Measurements from ENCODE around the gene MBTPS1.

MBTPS1 gene

DNA sequence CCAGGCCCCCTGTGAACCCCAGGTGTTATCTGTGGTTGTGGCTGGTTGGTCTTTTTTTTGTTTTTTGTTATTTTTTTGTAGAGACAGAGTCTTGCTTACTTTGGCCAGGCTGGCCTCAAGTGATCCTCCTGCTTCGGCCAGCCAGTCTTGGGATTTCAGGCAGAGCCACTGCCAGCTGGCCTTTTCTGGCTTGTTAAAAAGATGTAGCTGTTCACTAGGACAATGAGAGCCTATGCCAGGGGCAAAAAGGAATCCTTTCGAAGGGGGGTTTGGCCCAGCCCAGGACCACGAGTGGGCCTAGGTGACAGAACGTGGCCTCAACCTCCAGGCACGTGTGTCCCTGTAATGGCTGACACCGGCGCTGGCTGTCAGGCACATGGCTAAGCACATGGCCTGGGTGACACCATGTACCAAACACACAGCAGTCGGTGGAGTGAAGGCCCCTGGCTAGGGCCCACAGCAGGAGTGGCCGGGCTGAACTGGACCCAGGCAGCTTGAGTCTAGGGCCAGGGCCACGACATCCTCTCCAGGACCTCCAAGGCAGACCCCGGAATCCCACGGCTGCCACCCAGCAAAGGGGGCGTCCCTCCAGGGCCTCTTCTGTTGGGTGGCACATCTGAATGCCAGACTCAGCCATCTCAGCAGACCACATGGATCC is 67.2 kb downstream of the MBTPS1 start:
- no peak for DNase-seq

DNA sequence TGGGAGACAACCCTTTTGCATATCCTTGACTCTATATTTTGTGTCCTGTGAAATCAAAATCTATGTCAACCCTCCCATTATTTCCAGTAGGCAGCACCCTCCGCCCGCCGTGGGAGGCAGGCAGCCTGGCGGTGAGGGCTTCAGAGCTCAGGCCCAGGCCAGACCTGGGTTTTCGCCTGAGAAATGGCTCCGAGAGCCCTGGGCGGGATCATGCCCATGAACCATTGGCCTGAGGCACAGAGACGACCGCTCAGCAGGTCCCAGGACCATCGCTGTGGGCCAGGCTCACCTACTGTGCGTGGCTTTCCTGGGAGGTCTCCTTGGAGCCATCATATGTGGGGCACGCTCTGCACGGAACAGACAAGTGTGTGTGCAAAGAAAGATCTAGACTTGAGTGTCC is 67.9 kb downstream of the MBTPS1 start:
- no peak for DNase-seq

DNA sequence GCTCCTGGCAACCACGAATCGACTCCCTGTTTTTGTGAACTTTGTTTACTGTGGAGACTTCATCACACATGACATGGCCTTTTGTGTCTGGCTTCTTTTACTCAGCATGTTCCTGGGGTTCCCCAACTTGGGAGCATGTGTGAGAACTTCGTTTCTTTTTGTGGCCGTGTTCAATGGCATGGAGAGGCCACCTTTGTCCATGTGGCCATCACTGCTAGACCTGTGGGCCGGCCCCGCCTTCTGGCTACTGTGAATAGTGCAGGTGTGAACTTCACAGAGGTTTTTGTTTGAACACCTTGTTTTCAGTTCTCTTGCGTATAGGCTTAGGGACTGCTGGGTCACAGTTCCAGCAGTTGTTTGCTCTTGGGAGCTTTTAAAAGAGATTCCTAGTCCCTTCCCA is 68.5 kb downstream of the MBTPS1 start:
- DNase-seq, result no peak

DNA sequence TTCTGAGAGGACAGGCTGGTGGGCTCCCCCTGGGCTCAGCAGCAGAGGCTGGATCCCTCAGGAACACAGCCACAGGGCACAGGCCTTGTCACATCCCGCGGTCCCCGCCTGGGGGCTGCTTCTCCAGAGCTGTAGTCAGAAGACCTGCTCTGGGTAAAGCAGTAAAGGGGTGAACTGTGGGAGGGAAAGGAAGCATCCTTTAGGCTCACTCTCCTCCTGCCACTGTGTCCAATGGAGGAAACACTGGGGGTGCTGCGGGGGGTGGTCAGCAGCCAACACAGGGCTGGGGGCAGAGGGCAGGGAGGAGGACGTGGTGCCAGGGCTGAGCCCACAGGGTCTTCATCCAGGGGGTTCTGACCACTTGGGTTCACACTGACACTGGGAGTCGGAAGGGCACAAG is 69.1 kb downstream of the MBTPS1 start:
- DNase-seq, result no peak

DNA sequence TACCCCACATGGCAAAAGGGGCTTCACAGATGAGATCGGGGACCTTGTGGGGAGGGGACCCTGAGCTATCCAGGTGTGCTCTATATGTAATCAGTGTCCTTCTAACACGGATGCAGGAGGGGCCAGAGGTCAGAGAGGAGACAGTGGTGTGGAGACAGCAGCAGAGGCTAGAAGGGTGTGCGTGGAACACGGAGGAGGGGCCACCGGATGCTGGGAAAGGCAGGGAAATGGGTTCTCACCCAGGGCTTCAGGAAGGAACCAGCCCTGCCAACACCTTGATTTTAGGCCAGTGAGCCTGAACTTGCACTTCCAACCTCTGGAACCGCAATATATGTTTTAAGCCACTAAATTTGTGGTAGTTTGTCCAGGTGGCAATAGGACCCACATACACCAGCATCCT is 69.5 kb downstream of the MBTPS1 start:
- DNase-seq, result no peak

DNA sequence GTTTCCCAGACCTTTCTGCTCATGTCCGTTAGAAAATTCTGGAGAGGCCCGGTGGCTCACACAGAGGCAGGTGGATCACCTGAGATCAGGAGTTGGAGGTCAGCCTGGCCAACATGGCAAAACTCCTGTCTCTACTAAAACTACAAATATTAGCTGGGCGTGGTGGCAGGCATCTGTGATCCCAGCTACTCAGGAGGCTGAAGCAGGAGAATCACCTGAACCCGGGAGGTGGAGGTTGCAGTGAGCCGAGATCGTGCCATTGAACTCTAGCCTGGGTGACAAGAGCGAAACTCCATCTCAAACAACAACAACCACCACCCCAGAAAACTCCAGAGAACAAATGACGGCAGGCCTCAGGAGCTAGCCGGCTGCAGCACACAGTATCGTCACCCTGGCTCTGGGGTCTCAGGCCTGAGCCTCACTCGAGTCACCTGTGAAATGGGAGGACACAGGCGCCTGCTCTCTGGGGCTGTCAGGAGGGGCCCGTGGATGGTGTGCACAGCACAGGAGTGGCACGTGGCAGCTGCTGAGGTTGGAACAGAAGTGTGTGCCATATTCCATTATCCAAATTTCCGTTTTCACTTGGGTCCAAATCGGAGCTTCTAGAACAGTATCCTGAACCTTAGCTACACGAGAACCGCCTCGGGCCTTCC is 70.8 kb downstream of the MBTPS1 start:
- no peak for DNase-seq

DNA sequence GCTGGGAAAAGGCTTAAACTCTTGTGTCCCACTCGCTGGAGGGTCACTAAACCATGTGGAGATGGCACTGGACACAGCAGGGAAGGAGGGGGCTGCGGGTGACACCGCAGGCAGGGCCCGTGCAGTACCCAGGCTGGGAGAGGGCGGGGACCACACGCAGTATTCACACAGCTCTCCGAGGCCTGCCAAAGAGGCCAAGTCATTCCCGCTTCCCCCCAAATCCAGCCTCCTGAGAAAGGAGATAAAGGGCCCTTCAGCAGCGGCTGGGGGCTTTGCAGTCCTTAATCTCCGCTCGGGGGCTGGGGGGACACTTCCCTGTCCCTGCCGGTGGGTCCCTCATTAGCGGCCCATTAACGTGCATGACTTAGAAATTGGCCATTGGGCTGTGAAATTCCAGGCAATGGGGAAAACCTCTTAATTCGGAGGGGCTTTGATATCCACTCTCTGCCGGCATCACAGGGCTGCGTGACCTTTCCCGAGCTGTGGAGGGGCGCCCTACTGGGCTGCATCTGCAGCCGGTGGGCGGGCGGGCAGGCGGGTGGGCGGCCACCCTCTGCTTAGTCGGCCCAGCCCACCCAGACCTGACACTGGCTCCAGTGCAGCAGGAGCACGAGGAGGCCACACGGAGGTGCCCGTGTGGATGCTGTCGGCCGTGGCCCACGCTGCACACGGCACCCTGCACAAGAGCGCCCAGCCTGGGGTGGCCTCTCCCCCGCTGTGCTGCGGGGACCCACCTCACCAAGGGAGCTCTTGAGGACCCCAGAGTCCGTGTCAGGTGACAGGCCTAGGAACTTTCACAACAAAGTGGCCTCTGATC is 71.5 kb downstream of the MBTPS1 start:
- no peak for DNase-seq

DNA sequence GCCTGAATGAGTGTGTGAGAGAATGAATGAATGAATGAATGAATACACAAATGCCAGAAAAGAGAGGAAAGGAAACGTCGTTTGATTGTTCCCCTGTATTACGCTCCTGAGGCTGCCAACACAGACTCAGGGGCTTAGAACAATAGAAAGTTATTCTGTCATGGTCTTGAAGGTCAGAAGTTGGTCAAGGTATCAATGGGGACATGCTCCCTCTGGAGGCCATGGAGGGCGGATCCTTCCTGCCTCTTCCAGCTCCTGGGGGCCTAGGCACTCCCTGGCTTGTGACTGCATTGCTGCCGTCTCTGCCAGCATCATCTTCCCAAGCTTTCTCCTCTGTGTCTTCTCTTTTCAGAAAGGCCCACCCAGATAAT is 72.6 kb downstream of the MBTPS1 start:
- DNase-seq, result no peak

DNA sequence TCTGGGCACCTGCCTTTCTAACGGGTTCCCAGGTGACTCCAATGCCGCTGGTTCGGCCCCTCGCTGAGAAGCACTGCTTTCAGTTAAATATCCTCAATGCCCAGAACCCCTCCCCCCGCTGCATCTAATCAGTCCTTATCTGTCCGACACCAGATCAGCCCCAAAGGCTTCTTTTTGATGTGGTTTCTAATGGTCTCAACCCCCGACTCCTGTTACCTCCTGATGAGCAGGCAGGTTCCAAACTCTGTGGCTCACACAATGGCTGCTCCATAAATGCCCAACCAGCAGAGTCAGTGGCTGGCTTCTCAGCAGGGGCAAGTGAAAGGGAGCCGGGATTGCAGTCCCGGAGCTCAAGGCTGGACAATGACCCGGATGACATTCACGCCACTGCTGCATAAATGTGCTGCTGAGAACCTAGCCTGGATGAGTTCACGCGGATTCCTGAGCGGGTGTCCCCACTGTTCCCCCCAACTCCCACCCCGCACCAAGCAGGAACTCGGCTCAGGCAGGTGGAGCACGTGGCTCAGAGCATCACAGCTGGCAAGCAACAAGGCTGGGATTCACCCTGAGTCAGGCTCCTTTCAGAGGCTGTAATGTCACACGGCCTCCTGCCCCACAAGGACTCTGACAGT is 73.1 kb downstream of the MBTPS1 start:
- DNase-seq, result no peak

DNA sequence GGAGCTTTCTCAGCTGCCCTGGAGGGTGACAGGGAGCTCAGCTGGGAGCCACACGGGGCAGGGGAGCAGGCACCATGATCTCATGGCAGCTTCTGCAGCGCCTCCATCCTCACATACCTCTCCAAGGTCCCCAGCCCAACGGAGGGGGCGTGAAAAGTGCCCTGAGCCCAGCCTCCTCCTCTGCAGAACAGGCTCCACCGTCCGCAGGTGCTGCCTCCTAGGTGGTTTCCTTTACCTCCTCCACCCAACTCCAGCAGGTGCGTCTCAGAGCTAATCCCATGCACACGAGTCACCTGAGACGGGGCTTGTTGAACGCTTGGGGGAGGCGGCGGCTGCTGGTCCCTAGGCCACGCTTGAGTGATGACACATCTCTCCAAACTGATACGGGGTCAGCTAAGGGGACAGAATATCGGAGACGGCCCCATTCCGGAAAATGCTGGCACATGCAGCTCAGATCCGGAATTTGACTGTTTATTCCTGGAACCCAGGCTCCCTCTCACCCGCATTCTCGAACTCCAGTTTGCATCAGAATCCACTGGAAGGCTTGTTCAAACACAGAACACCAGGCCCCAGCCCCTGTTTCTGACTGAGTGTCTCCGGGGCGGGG is 73.8 kb downstream of the MBTPS1 start:
- DNase-seq, result no peak

DNA sequence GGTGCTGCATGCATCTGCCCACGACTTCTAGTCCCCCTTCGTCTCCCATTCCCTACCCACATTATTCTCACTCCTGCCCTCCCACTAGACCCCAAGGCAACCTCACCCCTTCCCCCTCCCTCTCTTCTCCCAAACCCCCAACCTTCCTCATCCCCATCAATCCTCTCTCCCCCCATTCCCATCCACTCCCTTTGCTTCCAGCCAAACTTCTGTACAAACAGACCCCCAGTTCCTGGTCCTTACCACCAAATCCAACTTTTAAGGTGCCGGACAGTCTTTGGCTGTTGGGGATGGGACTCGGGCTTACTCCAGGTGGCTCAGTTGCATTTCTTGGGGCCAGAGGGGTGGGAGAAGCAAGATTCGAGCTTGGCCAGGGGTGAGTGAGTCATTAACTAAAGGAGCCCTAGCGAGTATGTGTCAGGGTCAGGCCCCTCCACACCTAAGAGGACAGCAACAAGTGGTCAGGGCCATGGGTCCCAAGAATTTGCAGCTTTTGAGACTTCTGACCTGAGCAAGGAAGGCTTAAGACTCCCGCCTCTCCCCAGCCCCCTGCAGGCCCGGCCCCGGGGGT is 74.3 kb downstream of the MBTPS1 start, which contains the start of gene SLC38A8:
SLC38A8 (minus strand) TSS at position 488 of the 571 bp plus-strand sequence. CDS start 638 bp downstream, outside the sequence.
- DNase-seq, result no peak

DNA sequence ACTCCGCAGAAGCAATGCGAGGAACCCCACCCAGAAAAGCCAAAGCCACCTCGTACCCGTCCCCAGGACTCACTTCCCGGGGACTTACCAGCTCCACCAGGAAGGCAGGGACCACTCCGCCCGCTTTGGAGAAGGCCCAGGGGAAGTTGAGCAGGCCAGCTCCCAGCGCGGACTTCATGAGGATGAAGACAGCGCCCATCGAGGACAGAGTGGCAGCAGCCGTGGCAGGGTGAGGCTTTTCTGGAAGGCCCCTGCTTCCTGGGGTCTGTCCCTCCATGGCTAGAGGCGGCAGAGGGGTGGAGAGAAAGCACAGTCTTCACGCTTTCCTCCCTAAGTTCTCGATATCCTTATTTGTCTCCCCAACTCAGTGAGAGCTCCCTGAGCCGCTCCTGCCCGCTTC is 74.9 kb downstream of the MBTPS1 start:
- no peak for DNase-seq

DNA sequence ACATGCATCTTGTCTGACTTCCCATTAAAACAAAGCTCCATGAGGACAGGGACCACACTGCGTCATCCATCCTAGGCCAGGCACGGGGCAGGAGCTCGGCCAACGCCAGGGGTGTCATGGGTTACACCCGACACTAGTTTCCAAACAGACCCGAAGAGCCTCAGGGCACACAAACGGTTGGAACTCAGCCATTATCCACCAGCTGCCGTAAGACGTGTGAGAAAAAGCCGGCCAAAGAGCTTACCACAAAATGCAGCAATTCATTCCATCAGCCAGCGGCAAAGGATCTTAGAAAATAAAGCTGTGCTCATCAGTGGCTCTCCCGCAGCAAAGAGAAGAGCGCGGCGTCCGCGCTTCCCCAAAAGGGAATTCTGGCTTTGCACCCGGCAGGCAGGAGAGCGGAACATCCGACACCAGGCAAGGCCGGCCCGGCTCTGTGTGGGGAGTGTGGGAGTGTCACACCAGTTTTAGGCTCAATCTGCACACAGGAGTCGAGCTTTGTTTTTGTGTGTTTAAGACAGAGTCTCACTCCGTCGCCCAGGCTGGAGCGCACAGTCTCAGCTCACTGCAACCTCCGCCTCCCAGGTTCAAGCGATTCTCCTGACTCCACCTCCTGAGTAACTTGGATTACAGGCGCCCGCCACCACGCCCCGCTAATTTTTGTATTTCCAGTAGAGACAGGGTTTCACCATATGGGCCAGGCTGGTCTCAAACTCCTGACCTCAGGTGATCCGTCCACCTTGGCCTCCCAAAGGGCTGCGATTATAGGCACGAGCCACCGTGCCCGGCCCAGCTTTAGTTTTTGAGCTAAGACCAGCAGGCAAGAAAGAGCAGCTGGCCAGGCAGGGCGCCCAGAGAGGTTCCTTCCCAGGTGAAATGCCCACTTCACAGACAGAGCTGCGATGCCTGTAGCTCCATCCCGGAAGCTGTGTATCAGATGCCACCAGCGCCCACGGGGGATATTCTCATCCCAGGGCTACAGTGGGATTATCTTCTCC is 75.6 kb downstream of the MBTPS1 start:
- no peak for DNase-seq

DNA sequence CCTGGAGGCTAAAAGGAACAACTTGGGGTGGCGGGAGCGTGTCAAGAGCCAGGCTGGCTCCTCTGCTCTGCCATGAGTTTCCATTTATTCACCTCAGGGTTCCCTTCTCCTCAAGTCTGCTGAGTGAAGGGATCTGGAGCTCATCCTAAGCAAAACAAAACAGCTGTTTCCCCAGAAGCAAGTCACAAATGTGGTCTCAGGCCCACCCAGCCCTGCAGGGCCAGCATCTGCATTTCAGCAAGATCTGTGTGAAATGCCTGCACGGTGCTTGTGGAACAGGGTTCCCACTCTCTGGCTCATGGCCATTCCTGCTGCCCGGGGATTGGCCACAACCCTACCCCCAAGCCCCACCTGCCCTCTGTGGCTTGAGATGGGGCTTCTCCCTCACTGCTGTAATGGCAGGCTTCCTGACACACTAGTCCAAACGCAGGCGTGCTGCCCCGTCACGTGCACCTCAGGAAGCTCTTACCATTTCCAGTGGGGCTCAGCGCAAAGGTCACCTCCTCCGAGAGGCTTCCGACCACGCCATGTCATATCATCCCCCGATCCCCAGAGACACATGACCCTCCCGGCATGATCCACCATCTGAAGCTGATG is 76.4 kb downstream of the MBTPS1 start:
- DNase-seq, result no peak

DNA sequence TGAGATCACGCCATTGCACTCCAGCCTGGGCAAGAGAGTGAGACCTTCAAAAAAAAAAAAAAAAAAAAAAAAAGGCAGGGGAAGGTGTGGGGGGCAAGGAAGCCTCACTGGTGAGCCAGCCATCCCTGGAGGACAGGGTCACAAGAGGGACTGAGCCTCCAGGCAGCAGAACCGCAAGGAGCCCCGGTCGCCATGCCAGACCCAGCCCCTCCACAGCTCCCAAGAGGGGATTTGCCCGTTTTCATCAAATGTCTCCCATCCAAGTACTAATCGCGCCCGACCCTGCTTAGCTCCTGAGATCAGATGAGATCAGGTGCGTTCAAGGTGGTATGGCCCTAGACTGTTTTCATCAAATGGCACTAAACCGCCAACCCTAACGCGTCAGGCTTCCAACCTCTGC is 77.0 kb downstream of the MBTPS1 start:
- DNase-seq, result no peak

DNA sequence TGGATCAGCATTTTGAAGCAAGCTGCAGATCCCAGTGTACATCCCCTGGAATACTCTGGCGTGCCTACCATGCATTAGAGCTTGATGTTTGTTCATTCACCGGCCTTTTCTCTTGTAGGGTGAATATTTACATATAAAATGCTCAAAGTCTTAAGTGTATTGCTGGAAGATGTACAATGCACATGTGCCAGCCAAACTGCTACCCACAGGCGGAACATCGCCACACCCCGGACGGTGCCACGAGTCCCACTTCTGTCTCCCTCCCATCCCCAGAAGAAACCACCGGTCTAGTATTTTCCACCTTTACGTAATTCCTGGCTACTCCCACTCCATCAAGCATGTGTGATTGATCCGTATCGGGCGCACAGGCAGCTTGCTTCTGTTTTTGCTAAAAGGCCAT is 78.3 kb downstream of the MBTPS1 start:
- no peak for DNase-seq

DNA sequence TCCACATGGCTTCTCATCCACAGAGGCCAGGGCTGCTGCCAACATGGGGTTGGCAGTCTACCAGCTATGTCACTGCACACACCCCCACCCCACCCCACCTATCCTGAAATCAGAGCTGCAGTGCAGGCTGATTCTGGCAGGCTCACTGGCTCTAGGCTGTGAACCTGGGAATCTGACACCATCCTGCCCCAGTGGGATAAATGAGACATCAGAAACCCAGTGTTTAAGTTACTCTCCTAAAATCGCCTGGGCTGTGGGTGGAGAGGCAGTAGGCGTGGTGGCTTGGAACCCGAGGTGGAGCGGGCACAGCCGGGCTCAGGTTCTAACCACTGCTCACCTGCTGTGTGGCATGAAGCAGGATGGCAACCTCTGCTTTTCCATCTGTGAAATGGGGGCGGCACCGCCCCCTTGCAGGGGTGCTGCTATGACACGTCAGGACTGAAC is 79.7 kb downstream of the MBTPS1 start:
- DNase-seq, result no peak

DNA sequence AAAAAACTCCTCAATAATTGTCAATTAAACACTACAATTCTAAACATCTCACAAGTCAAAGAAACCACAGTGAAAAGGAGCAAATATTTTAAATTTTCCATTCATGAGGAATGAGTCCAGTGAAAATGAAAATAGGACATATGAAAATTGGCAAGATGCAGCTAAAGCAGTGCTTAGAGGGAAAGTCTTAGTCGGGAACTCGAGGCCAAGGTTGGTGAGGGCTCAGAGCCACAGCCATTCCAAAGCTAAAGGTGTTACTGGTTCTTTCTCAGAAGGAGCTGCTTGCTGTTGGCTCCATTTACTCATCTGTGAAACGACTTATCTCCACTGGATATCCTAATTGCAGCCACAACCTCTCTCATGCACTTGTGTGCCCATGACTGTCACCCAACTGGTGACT is 80.6 kb downstream of the MBTPS1 start:
- DNase-seq, result no peak

DNA sequence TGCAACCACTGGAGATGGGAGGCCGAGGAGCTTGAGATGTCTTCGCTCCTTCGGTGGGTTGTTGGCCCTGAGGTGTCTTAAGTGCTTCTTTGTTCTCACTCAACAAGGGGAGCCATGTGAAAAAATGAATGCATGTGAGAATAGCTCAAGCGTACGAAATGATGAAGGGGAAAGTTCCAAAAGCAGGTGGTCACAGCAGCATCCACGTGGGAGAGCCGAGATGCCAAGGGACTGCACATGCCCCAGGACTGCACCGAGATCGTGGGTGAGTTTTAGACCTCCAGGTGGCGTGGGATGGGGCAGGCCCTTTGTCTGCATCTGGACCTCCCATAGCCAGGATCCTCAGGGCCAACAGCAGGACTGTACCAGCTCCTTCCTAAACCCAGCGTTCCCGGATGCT is 82.2 kb downstream of the MBTPS1 start:
- no peak for DNase-seq

DNA sequence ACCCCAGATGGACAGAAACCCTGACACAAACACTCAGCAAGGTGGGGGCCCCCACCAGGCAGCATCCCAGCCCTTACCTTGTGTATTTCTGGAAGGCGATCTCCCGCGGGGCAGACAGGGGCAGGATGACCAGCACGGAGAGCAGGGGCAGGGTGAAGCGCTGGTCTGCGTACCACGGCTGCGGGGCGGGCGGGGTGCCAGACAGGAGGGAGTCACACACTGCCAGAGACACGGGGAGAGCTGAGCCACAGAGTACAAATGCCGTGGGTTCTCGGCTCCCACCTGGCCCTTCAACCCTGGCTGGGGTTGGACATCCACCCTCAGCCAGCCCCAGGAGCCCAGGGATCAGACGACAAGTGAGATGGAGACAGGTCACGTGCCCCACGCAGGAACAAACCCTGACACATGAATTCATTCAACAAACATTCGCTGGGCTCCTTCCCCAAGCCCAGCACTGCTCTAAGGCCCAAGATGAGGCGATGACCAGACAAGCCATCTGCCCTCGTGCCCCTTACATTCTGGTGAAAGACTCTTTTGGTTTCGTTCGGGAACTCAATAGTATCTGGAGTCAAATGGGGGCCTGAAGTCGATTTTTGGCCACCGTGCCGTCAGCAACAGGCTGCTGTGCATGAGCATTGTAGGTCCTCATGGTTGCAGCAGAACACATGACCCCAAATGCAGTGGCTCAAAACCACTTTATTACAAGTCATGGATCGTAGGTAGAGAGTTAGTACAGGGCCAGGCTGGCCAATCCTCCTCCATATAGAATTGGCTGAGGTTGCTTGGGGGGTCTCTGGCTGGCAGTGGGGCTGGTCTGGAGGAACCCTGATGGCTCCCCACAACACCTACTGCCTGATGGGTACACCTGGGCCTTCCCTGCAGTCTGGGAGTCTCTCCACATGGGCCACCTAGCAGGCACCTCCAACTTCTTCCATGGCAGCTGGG is 83.2 kb downstream of the MBTPS1 start:
- no peak for DNase-seq

Measured in NCI-H1436 treated with DMSO at 0.1 percent for 48 hours (cell line).